ENCODE measurements around the gene POT1.
"Not testable (repeated sequence)": the region's sequence is repeated elsewhere in the genome, so short reads cannot be mapped to it uniquely, and the experiment has no call there.

POT1 gene

GRCh38 chr7:124929467-124930172 lies at the start of gene POT1:
TSS of gene POT1 (minus strand) at chr7:124929825. CDS start at chr7:124897173, 32,652 bp downstream.
- peak; percentile 93 for DNase-seq (ENCODE audit: extremely low spot score)
- CTCF ChIA-PET = no interaction called here
- POLR2A ChIA-PET = interaction anchor here (1.0 to 1.4 kb wide), 4 partner anchors 11 to 101 kb away, joined by 3 to 6 read pairs (median 4); no protein-coding TSS in a partner anchor
- TF ChIP-seq TARDBP (IDR thresholded peaks at IDR 0.05) (peak; percentile 65), L3MBTL2 (conservative IDR thresholded peaks at IDR 0.05) (no peak), PKNOX1 (IDR thresholded peaks at IDR 0.05) (peak; percentile 65)

- POLR2A ChIA-PET; CTCF ChIA-PET; DNase-seq (ENCODE audit: extremely low spot score): not testable (repeated sequence)
These were observed 45.5 kb upstream of the POT1 start for GRCh38 chr7:124975131-124975530.

GRCh38 chr7:124965553-124965952 lies 35.9 kb upstream of the POT1 start:
- CTCF ChIA-PET = no interaction called here

GRCh38 chr7:124959676-124960075 lies 30.1 kb upstream of the POT1 start:
- DNase-seq (ENCODE audit: extremely low spot score) = no peak
- ChIA-PET CTCF (no interaction called here), POLR2A (no interaction called here)
- TF ChIP-seq ELF4 (IDR thresholded peaks at IDR 0.05) = no peak
- TF ChIP-seq CTBP1 (IDR thresholded peaks at IDR 0.05; ENCODE audit: borderline replicate concordance) = no peak
- TF ChIP-seq PKNOX1 (IDR thresholded peaks at IDR 0.05) = no peak
- TF ChIP-seq NFRKB (IDR thresholded peaks at IDR 0.05) = no peak
- TF ChIP-seq FOXA1 (IDR thresholded peaks at IDR 0.05) = no peak
- TF ChIP-seq TARDBP (IDR thresholded peaks at IDR 0.05) = no peak
- TF ChIP-seq FOXK2 (IDR thresholded peaks at IDR 0.05) = no peak
- no peak for TF ChIP-seq FOXM1 (IDR thresholded peaks at IDR 0.05; ENCODE audit: borderline replicate concordance)
- no peak for TF ChIP-seq LEF1 (IDR thresholded peaks at IDR 0.05; ENCODE audit: borderline replicate concordance)
- TF ChIP-seq HDGF (IDR thresholded peaks at IDR 0.05; ENCODE audit: borderline replicate concordance) = no peak
- TF ChIP-seq BHLHE40 (IDR thresholded peaks at IDR 0.05; ENCODE audit: borderline replicate concordance) = no peak
- TF ChIP-seq L3MBTL2 (conservative IDR thresholded peaks at IDR 0.05) = no peak
- TF ChIP-seq ZNF384 (IDR thresholded peaks at IDR 0.05) = no peak
- no peak for TF ChIP-seq SP1 (IDR thresholded peaks at IDR 0.05)
- TF ChIP-seq ARNT (IDR thresholded peaks at IDR 0.05) = no peak
- no peak for TF ChIP-seq SUZ12 (IDR thresholded peaks at IDR 0.05)

More at GRCh38 chr7:124965553-124965952, 35.9 kb upstream of the POT1 start:
- DNase-seq (ENCODE audit: extremely low spot score) = no peak
- POLR2A ChIA-PET = no interaction called here
- no peak for TF ChIP-seq FOXM1 (IDR thresholded peaks at IDR 0.05; ENCODE audit: borderline replicate concordance)
- TF ChIP-seq BHLHE40 (IDR thresholded peaks at IDR 0.05; ENCODE audit: borderline replicate concordance) = no peak
- no peak for TF ChIP-seq FOXA1 (IDR thresholded peaks at IDR 0.05)
- no peak for TF ChIP-seq SP1 (IDR thresholded peaks at IDR 0.05)
- TF ChIP-seq L3MBTL2 (conservative IDR thresholded peaks at IDR 0.05) = no peak
- TF ChIP-seq ARNT (IDR thresholded peaks at IDR 0.05) = no peak
- TF ChIP-seq TARDBP (IDR thresholded peaks at IDR 0.05) = no peak
- no peak for TF ChIP-seq ZNF384 (IDR thresholded peaks at IDR 0.05)
- no peak for TF ChIP-seq NFRKB (IDR thresholded peaks at IDR 0.05)
- TF ChIP-seq FOXK2 (IDR thresholded peaks at IDR 0.05) = no peak
- no peak for TF ChIP-seq HDGF (IDR thresholded peaks at IDR 0.05; ENCODE audit: borderline replicate concordance)
- no peak for TF ChIP-seq CTBP1 (IDR thresholded peaks at IDR 0.05; ENCODE audit: borderline replicate concordance)
- no peak for TF ChIP-seq ELF4 (IDR thresholded peaks at IDR 0.05)

GRCh38 chr7:124957952-124958351 lies 28.3 kb upstream of the POT1 start:
- DNase-seq (ENCODE audit: extremely low spot score); POLR2A ChIA-PET; CTCF ChIA-PET: not testable (repeated sequence)

GRCh38 chr7:124956160-124956559 lies 26.5 kb upstream of the POT1 start:
- TF ChIP-seq HDGF (IDR thresholded peaks at IDR 0.05; ENCODE audit: borderline replicate concordance) (no peak), L3MBTL2 (conservative IDR thresholded peaks at IDR 0.05) (no peak), FOXA1 (IDR thresholded peaks at IDR 0.05) (no peak)
- POLR2A ChIA-PET = no interaction called here
- DNase-seq (ENCODE audit: extremely low spot score) = no peak
- CTCF ChIA-PET = no interaction called here

- POLR2A ChIA-PET = no interaction called here
- DNase-seq (ENCODE audit: extremely low spot score) = no peak
- TF ChIP-seq HDGF (IDR thresholded peaks at IDR 0.05; ENCODE audit: borderline replicate concordance) (no peak), NFRKB (IDR thresholded peaks at IDR 0.05) (no peak), FOXM1 (IDR thresholded peaks at IDR 0.05; ENCODE audit: borderline replicate concordance) (no peak)
- CTCF ChIA-PET = interaction anchor here (0.5 kb wide), 1 partner anchor 115 kb away, joined by 3 read pairs; no protein-coding TSS in a partner anchor
These were observed 25.2 kb upstream of the POT1 start for GRCh38 chr7:124954790-124955189.

- POLR2A ChIA-PET = no interaction called here
- CTCF ChIA-PET = no interaction called here
- TF ChIP-seq FOXA1 (IDR thresholded peaks at IDR 0.05) (no peak), ARNT (IDR thresholded peaks at IDR 0.05) (no peak), L3MBTL2 (conservative IDR thresholded peaks at IDR 0.05) (no peak), HDGF (IDR thresholded peaks at IDR 0.05; ENCODE audit: borderline replicate concordance) (no peak), LEF1 (IDR thresholded peaks at IDR 0.05; ENCODE audit: borderline replicate concordance) (no peak), BHLHE40 (IDR thresholded peaks at IDR 0.05; ENCODE audit: borderline replicate concordance) (no peak), NFRKB (IDR thresholded peaks at IDR 0.05) (no peak), FOXK2 (IDR thresholded peaks at IDR 0.05) (no peak), ZNF384 (IDR thresholded peaks at IDR 0.05) (no peak), PKNOX1 (IDR thresholded peaks at IDR 0.05) (no peak), SUZ12 (IDR thresholded peaks at IDR 0.05) (no peak), FOXM1 (IDR thresholded peaks at IDR 0.05; ENCODE audit: borderline replicate concordance) (no peak), ELF4 (IDR thresholded peaks at IDR 0.05) (no peak)
- DNase-seq (ENCODE audit: extremely low spot score) = no peak
These were observed 16.1 kb upstream of the POT1 start for GRCh38 chr7:124945680-124946079.

Data from HEK293T (cell line).